Skeletal muscle cell (primary cell): Measurements from ENCODE around the gene ATRIP.

Source experiments
- DNase-seq: peaks from one replicate; pipeline ENCODE4 v3.0.0-alpha.2; 2010; ENCODE audit warnings: low read depth
- H3K4me3 ChIP-seq: 2 replicates; pipeline ENCODE4 v1.5.1; 2011; ENCODE audit warnings: low read depth, mild to moderate bottlenecking, control low read depth, low read length, moderate library complexity

ATRIP gene

DNA sequence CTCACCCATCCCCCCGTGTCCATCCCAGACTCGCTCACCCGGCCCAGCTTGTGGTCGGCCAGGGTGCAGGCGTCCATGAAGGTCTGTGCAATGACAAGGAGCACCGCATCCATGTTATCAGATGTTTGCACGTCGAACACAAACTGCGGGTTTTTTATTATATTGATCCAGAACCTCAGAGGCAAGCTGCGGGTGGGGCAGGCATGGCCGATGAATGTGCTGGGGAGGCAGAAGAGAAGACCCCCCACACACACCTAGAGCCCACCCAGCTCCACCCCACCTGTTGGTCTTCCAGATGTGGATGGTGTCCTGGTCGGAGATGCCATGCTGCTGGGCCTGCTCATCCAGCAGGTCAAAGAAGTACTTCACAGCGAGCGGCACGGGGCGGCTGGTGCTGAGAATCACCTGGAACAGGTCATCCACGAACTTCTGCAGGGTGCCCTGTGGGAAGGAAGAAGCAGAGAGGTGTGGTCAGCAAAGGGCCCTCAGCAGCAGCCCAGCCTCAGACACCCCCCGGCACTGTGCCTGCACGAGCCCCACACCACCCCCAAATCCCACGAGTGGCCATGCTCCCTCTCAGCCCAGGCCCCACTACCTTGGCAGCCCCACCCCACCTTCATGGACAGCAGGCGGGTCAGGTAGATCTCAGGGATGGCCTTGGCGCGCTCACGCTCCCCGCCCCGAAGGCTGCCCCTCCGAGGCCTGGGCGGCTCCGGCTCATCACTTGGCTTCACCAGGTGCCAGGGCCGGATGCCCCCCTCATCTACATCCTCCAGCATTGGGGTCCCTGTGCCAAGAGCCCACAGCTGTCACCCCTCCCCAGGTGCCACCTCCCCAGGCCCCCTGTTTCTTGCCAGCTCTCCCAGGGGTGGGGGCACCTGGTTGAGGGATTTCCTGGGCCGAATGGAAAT, 37.0 kb upstream of the ATRIP start:
- no peak for DNase-seq

DNA sequence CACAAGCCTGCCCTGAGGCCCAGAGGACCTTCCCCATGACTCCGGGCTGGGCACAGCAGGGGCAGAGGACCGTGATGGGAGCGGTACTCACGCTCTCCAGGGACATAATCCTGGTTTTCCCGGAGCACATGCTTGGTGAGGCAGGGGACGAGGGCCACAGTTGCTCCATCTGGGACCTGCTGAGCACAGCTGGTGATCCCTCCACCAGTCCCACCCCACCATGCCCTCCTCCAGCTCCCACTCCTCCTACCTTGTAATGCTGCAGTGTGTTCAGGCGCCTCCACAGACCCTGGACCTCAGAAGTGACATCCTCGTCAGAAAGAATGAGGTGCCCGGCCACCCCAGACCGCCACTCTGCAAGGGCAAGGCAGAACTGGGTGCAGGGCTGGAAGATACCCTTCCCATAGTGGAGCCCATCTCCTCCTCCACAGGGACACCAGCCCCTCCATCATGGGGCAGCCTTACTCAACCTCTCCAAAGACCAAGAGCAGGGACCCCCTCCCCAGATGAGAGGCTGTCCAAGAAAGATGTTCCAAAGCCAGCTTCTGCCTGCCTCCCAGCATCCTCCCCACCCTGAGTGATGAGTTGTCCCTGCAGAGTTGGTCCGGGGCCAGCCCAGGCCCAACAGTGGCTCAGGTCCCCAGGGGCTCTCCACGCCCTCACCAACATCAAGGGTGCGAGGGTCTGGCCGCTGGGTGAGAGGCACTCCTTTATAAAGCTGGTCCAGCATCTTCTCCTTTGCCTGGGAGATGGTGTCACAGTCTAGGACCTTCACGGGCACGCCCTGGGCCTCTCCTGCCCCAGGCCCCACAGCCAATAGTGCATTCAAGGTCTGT, 36.1 kb upstream of the ATRIP start:
- no peak for DNase-seq
- H3K4me3 ChIP-seq = no peak overlapping the region

More for the DNA sequence above, 37.0 kb upstream of the ATRIP start:
- no peak overlapping the region for H3K4me3 ChIP-seq

DNA sequence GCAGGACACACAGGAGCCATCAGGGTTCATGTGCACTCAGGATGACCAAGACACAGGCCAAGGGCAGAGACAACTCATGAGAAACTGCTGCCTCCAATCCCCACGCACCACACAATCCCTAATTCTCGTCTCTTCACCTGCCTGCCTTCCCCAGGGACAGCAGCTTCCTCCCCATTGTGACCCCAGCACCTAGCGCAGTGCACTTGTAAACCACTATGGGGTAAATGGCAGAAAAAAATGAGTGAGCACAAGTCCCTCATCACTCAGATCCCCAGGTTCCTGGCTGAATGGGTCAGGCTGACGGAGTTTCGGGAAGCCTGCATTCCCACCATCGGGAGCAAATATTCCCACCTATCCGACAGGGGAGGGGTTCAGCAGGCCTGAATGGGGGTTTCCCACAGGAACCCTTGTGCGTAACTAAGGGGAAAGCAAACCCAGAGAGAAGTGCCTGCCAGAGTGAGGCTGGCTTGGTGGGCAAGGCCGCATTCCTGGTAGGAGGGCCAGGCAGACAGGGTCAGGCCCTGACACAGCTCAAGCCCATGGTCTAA, 35.4 kb upstream of the ATRIP start:
- no peak for DNase-seq

DNA sequence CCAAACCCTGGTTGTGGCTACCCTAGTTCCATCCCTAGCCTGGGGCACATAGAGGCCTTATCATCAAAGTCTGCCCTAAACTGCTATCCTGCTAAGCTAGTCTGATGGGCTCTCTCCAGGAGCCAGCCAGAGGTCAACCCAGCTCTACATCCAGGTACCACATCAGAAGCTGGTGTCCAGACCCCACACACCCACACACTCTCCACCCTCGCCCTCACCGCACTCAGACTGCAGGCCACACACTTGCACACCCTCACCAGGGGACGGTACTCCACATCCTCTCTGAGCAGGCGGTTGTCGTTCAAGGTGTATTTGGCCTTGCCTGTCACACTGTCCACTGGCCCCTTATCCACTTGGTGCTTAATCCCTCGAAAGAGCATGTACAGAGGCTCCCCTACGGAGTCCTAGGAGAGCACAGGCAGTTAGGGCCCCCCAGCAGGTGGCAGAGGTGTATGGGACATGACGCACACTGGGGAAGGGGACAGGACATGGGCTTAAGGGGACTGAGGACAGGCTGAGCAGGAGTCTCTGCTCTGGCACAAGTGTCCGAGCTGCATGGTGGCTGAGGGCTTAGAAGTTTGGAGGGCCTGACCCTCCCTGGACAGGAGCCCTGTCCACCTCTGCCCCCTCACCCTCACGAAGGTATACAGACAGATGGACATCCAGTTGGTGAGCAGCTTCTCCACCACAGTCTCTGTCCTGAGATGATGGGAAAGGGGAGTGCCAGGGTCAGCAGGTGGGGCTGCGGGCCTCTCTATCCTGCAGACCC, 34.7 kb upstream of the ATRIP start:
- H3K4me3 ChIP-seq = no peak overlapping the region
- DNase-seq = no peak

More for the DNA sequence above, 35.4 kb upstream of the ATRIP start:
- H3K4me3 ChIP-seq = no peak overlapping the region

DNA sequence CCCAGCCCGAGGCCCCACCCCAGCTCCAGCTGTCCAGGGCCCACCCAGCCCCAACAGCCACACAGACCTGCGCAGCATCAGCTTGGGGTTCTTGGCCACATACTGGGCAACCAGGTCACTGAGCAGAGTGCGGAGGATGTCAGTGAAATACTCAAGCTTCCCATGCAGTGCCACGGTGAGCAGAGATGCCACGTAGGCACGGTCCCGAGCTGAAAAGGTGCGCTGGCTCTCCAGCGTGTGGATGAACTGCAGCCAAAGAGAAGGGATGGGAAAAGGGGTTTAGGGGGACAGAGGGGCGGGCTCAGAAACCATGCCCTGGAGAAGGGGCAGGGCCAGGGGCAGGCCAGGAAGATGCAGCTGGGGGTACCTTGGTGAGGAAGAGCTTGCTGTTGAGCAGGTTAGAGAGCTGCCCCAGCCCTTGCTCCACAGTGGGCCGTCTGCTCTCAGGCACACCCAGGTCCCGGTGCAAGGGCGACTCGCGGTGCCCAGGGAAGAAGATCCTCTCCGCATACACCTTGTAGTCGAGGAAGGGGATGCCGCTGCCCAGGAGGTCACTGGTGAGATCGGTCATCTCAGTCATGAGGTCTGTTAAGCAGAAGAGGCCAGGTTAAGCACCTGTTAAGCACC, 34.0 kb upstream of the ATRIP start:
- no peak overlapping the region for H3K4me3 ChIP-seq
- no peak for DNase-seq

DNA sequence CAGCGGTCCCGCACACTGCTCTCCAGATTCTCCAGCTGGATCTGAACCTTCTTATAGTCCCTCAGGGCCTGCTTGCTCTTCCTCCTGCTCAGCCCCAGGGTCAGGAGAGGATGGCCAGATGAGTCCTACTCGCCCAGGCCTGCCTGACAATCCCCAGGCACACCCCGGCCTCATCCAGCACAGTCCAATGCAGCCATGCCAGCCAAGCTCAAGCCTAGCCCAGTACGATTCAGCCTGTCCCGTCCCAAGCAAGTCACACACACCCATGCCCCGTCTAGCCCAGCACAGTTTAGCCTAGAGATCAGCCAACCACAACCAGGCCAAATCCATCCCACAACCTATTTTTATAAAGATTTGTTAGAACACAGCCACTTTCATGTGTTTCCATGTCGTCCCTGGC, 33.5 kb upstream of the ATRIP start:
- no peak for DNase-seq
- no peak overlapping the region for H3K4me3 ChIP-seq

DNA sequence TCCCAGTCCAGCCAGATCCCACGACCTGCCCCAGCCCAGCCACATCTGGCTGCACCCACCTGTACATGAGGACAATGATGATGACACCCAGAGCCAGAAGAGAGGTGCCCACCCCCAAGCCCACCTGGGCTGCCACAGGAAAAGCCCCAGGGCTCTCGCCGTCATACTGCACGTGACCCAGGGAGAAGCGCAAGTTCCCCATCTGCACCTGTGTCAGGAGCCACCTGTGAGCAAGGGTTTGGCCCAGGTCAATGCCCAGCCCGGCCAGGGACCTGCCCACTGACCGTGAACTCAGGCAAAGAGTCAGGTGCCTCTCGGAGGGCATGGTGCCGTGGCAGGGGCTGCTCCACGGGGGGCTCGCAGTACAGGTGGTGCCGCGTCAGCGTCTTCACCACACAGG, 32.9 kb upstream of the ATRIP start:
- DNase-seq = no peak
- no peak overlapping the region for H3K4me3 ChIP-seq

DNA sequence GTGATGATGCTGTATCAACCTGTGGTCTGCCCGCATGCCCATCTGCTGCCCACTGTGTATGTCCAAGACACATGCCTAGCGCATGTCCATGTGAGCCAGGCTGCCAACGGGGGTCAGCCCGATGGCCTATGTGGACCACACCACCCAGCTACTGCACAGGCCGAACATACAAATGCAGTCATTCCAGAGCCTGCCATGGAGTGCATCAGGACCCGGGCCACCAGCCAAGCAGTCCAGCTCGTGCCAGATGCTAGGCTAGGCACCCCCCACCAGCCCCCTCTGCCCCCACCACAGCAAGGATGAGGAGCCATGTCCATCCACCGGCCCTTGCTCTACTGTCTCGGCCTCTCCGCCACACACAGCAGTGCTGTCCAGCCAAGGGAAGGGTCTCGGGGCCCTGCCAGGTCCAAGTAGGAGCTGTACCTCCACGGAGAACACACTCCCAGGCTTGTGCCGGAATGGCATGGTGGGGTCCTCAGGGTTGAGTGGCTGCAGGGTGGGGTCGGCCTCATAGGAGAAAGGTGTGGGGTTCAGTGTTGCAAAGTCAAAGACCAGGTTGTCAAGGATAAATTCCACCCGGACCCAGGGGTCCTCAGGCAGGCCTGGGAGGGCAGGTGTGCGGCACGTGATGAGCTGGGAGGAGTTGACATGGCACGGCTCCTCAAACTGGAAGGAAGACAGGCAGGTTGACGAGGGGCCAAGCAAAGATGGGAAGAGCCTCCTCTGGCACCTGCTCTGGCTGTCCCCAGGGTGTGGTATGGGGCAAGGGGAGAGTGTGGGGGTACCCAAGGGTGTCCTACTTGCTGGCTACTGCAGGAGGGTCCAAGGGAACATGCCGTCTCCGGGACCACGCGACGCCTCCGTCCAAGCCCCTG, 31.9 kb upstream of the ATRIP start:
- no peak for DNase-seq
- no peak overlapping the region for H3K4me3 ChIP-seq

DNA sequence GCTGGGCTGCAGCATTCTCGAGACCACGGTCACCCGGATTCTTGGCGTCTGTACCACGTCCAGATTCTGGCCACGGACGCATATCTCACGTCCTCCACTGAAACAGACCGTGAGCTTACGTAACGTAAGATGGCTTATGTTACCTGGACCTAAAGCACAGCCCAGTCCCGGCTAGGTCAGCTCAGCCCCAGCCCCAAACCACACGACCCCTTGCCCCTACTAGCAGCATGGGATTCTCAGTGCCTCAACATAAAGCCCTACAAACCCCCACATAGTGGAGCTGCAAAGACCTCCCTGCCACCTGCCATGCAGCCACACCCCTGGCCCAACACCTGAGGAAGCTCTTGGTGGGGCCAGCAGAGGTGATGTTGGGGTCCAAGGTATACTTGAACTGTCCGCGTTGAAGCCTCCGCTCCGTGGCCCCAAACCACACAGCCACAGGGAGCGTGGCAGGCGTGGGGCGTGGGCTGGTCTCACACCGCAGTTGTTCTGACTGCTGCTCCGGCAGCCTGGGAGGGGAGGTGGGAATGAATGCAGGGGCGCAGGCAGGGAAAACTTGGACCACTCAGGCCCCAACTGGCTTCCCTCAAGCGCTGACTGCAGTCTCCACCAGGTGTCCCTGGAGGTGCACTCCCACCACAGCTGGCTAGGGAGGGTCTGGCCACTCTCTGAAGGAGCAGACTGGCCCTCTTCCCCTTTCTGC, 31.1 kb upstream of the ATRIP start:
- H3K4me3 ChIP-seq = no peak overlapping the region
- no peak for DNase-seq

DNA sequence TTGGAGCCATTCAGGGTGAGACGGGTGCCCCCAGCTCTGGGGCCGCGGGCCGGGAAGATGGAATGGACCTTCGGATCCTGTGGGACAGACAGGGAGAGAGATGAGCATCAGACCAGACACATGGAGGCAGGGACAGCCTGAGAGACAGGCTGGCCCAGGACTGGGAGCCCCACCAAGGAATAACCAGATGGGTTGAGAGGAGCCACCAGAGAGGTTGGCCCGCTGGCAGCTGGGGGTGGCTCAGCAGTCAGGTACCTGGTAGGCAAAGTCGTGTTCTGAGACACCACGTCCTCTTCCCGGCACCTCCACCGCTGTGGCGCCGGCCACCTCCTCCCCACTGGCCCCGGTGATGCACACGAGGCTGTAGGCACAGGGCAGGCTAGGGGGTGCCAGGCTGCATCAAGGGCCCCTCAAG, 30.4 kb upstream of the ATRIP start:
- H3K4me3 ChIP-seq = no peak overlapping the region
- no peak for DNase-seq

DNA sequence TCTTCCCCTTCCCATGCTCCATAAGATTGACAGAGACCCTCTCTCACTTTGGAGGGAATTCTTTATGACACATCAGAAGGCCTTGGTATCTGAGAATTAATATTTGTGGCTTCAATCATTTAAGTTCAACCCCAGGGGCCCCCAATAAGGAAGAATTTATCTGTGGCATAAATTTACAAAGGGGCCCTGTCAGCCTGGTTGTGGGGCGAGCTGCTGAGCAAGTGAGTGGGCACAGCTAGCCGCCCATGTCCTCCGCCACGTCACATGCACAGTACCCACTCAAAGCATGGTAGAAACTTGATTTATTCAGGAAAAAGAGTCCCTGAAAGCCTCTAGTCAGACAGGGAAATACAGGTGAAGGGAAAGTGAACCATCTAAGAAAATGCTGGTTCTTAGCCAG, 30.0 kb upstream of the ATRIP start:
- no peak overlapping the region for H3K4me3 ChIP-seq
- DNase-seq = no peak

DNA sequence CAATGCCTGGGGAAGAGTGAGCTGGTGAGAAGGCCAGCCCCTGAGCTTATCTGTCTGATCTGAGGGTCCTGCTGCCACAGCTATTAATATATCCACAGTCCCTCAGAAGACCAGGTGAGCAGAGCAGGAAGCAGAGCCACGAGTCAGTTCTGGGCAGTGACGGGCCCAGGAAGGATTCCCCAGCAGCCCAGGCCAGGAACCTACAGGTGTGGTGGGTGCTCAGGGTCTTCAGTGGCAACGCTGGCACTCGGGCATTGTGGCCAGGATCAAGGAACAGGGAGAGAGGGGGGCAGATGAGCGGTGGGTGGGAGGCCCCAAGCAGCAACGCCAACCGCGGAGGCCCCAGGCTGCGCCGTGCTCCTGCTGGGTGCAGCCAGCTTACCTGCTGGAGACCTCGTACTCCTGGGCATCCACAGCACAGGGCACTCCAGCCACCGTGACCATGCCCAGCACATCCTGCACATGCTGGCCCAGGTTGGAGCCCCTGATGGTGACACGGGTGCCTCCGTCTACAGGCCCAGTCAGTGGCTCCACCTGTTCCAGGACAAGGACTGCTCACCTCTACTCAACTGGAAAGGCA, 28.9 kb upstream of the ATRIP start:
- no peak overlapping the region for H3K4me3 ChIP-seq

DNA sequence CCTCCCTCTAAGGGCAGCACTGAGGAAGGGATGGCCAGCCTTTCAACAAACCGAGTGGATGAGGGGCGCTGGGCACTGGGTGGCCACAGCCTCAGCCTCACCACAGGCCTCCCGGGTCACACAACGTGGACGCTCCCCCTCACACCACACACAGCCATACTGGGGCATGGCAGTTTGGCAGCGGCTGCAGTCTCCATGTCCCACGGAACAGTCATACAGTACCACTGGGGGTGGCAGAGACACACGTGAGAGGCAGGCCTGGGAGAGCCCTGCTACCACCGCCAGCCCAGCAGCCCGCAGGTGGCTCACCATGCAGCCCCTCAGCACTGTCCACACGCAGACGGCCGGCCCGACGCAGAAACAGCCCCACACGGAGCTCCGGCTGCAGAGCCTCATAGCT, 28.4 kb upstream of the ATRIP start:
- no peak overlapping the region for H3K4me3 ChIP-seq
- no peak for DNase-seq

More for the DNA sequence above, 28.9 kb upstream of the ATRIP start:
- no peak for DNase-seq

DNA sequence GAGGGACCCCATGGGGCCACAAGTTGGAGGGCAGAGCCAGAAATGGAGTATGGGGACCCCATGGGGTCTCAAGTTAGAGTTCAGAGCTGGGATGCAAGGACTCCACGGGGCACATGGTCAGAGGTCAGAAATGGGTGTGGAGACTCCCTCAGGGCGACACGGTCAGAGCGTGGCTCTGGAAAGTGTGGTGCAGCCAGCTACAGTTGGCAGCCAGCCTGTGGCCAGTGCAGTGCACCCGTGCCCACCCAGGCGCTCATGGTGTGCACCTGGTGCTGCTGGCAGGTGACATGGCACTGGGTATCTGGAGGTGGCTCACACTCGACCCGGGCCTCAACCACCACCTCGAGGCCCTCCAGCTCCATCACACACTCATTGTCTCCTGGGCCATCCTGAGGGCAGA, 27.9 kb upstream of the ATRIP start:
- DNase-seq = no peak

DNA sequence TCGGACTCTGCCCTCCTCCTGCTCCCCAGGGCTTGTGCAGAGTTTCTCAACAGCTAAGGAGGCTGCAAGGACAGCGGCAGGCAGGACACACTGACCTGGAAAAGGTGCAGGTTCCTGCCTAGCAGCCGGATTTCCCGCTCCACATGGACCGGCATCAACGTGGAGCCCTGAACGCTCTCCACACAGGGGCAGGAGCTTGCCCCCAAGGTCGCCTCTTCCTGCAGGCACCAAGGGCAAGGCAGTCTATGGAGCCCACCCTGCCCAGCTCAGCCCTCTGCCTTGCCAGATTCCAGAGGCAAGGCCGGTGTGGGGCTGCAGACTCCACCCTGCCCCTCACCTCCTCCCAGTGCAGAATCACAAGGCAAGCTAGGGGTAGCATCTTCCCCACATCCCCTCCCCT, 27.4 kb upstream of the ATRIP start:
- no peak overlapping the region for H3K4me3 ChIP-seq
- no peak for DNase-seq

More for the DNA sequence above, 27.9 kb upstream of the ATRIP start:
- no peak overlapping the region for H3K4me3 ChIP-seq

DNA sequence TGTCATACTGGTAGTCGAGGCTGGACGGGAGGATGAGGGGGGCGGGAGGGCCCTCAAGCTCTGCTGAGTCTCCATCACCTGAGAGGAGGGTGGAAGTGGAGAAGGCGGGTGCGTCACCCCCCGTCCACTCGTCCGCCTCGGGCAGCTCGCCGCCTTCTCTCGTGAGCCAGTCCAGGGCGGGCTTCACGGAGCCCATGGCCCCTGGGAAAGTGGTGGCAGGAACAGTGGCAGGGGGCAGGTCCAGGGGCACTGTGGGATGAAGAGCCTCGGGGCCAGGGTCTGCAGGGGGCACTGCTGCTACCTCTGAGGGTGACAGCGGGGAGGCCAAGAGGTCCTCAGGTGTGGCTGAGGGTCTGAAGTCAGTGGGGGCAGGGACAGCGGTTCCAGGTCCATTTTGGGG, 26.9 kb upstream of the ATRIP start:
- H3K4me3 ChIP-seq = no peak overlapping the region

DNA sequence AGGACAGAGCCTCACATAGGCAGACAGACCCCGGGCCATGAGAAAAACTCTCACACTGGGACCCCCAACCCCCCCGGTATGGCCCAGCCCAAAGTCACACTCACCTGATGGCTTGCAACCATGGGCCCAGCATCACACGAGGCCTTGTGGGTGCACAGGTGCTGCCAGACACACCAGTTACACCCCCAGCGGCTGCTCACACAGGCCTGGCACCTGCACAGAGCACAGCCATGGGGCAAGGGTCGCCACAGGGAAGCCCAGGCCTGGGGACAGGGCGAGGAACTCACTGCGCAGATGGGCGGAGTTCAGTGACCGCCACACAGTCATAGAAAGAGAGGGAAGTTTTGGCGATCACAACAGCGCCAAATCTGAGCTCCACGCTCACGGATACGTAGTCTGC, 26.0 kb upstream of the ATRIP start:
- DNase-seq = no peak
- no peak overlapping the region for H3K4me3 ChIP-seq

More for the DNA sequence above, 26.9 kb upstream of the ATRIP start:
- no peak for DNase-seq
